NCI-H1417 (cell line): Measurements from ENCODE around the gene RALB.

ENCODE experiments used
- DNase-seq, 3 experiments: peaks; one replicate each; lab custom pipeline; 2025; lab: John Stamatoyannopoulos, UW

The RALB gene

GRCh38 chr2:120262761-120263428, 10.2 kb downstream of the RALB start:
- DNase-seq = no peak

- DNase-seq = no peak
Observed at GRCh38 chr2:120265006-120265405, 12.4 kb downstream of the RALB start.

- DNase-seq = no peak
Observed at GRCh38 chr2:120267348-120267747, 14.7 kb downstream of the RALB start.

GRCh38 chr2:120269076-120269744, 16.6 kb downstream of the RALB start:
- DNase-seq = no peak

- DNase-seq = no peak
Observed at GRCh38 chr2:120269816-120270215, 17.2 kb downstream of the RALB start.

GRCh38 chr2:120271711-120272379, 19.2 kb downstream of the RALB start:
- DNase-seq = no peak

- DNase-seq = no peak
Observed at GRCh38 chr2:120272763-120273481, 20.3 kb downstream of the RALB start.

- DNase-seq = no peak
Observed at GRCh38 chr2:120275617-120276400, 23.2 kb downstream of the RALB start.

GRCh38 chr2:120277505-120278205, 25.0 kb downstream of the RALB start:
- no peak for DNase-seq

GRCh38 chr2:120278901-120279300, 26.2 kb downstream of the RALB start:
- no peak for DNase-seq

GRCh38 chr2:120279708-120280107, 27.1 kb downstream of the RALB start:
- DNase-seq = no peak

- no peak for DNase-seq
Observed at GRCh38 chr2:120283649-120284048, 31.0 kb downstream of the RALB start.

- DNase-seq = no peak
Observed at GRCh38 chr2:120285056-120285455, 32.4 kb downstream of the RALB start.

GRCh38 chr2:120287183-120288015, 34.7 kb downstream of the RALB start:
- DNase-seq = no peak

- no peak for DNase-seq
Observed at GRCh38 chr2:120288016-120288373, 35.3 kb downstream of the RALB start.

- DNase-seq = no peak
Observed at GRCh38 chr2:120289221-120289906, 36.7 kb downstream of the RALB start.

GRCh38 chr2:120290737-120291136, 38.1 kb downstream of the RALB start:
- DNase-seq = no peak

GRCh38 chr2:120291401-120292311, 39.0 kb downstream of the RALB start:
- DNase-seq = no peak
